Keratinocyte (primary cell): ENCODE data around the gene ABCB9. TPM values are rescaled to one million over a fixed set of nuclear protein-coding genes. Genes with fewer than 3 reads are reported as not detected.

ENCODE experiments used
- DNase-seq: peaks from one replicate; pipeline ENCODE4 v3.0.0-alpha.2; 2011; ENCODE audit warnings: low read depth, missing footprints, low spot score
- FAIRE-seq: peaks from 2 replicates; lab custom pipeline; 2011; peaks lifted over from hg19 to GRCh38; lab: Jason Lieb, UNC
- H2AFZ ChIP-seq: 2 replicates; pipeline ENCODE4 v1.6.0; 2012; ENCODE audit warnings: low read length, control low read depth, inconsistent platforms; ENCODE audit not compliant: control insufficient read depth
- H3K27ac ChIP-seq: 2 replicates; pipeline ENCODE4 v1.5.1; 2011; ENCODE audit warnings: low read length; ENCODE audit not compliant: control insufficient read depth, insufficient read depth
- H3K27me3 ChIP-seq: 3 replicates; pipeline ENCODE4 v1.6.0; 2011; ENCODE audit warnings: low read length; ENCODE audit not compliant: control insufficient read depth, insufficient read depth; ENCODE audit errors: extremely low read depth
- H3K36me3 ChIP-seq, 2 experiments: 2 replicates in 1 of 2; 3 replicates in 1 of 2; pipeline ENCODE4 v1.5.1; 2011; ENCODE audit warnings: low read length in 2 of 2, mild to moderate bottlenecking in 1 of 2; ENCODE audit not compliant: control insufficient read depth in 2 of 2, insufficient read depth in 2 of 2; ENCODE audit errors: extremely low read depth in 1 of 2
- H3K4me1 ChIP-seq: 3 replicates; pipeline ENCODE4 v1.5.1; 2011; ENCODE audit warnings: low read length; ENCODE audit not compliant: control insufficient read depth, insufficient read depth; ENCODE audit errors: extremely low read depth
- H3K4me2 ChIP-seq: 3 replicates; pipeline ENCODE4 v1.6.0; 2011; ENCODE audit warnings: low read depth, low read length; ENCODE audit not compliant: control insufficient read depth, insufficient read depth; ENCODE audit errors: extremely low read depth
- H3K4me3 ChIP-seq, 3 experiments: fragments of 200-600 bp in 1 of 3; sonication (generic) in 1 of 3; 2 replicates in 2 of 3; 3 replicates in 1 of 3; pipeline ENCODE4 v1.5.1; 2011 to 2016; ENCODE audit warnings: low read length in 3 of 3, mild to moderate bottlenecking in 3 of 3, control low read depth in 2 of 3, inconsistent platforms in 1 of 3, low read depth in 1 of 3, mixed read lengths in 1 of 3, mixed run types in 1 of 3, moderate library complexity in 1 of 3; ENCODE audit not compliant: control insufficient read depth in 2 of 3, insufficient read depth in 2 of 3; ENCODE audit errors: extremely low read depth in 1 of 3
- H3K79me2 ChIP-seq: 2 replicates; pipeline ENCODE4 v1.6.0; 2012; ENCODE audit warnings: low read length; ENCODE audit not compliant: control insufficient read depth, insufficient read depth
- H3K9ac ChIP-seq: 3 replicates; pipeline ENCODE4 v1.6.0; 2011; ENCODE audit warnings: low read length; ENCODE audit not compliant: control insufficient read depth, insufficient read depth; ENCODE audit errors: extremely low read depth
- H3K9me1 ChIP-seq: 3 replicates; pipeline ENCODE4 v1.6.0; 2011; ENCODE audit warnings: low read length; ENCODE audit not compliant: control insufficient read depth, insufficient read depth; ENCODE audit errors: extremely low read depth
- H3K9me3 ChIP-seq: 2 replicates; pipeline ENCODE4 v1.5.1; 2012; ENCODE audit warnings: low read depth, low read length; ENCODE audit not compliant: control insufficient read depth
- H4K20me1 ChIP-seq: 3 replicates; pipeline ENCODE4 v1.6.0; 2011; ENCODE audit warnings: low read length; ENCODE audit not compliant: control insufficient read depth, insufficient read depth; ENCODE audit errors: extremely low read depth
- CTCF ChIP-seq, 3 experiments: IDR thresholded peaks in 1 of 3; conservative IDR thresholded peaks in 1 of 3; optimal IDR thresholded peaks in 1 of 3; 2 replicates in 2 of 3; 3 replicates in 1 of 3; pipeline versions ENCODE3 to v1.5.1; 2011; ENCODE audit warnings: low read length in 3 of 3, mild to moderate bottlenecking in 3 of 3, moderate library complexity in 2 of 3, control low read depth in 1 of 3, inconsistent platforms in 1 of 3; ENCODE audit not compliant: insufficient read depth in 2 of 3; ENCODE audit errors: extremely low read depth in 1 of 3
- EZH2 ChIP-seq: IDR thresholded peaks from one replicate; pipeline ENCODE4 v1.6.1; 2012; ENCODE audit warnings: inconsistent platforms, mild to moderate bottlenecking, low read length, moderate library complexity
- dilution Hi-C: fragments of 300-500 bp; cut with MboI; formaldehyde crosslinking; loops from one replicate; pipeline ENCODE4 v1.7.0; 2020; ENCODE audit warnings: low sequenced_read_pairs; ENCODE audit not compliant: extremely low pct_ligation_motif_present
- polyA plus RNA-seq, 5 experiments: library from polyadenylated mRNA; depleted of rRNA in 3 of 5; stranded (reverse) in 3 of 5; stranded (forward) in 1 of 5; unstranded in 1 of 5; fragments of >200 nt; gene quantifications; 1 replicate in 1 of 5; 2 replicates in 3 of 5; 3 replicates in 1 of 5; pipeline versions ENCODE4 v1.2.1 to v1.2.3, GENCODE V29; 2011 to 2012; ENCODE audit warnings: missing spikeins in 2 of 5, low read depth in 1 of 5, low replicate concordance in 1 of 5

The ABCB9 gene
- polyA plus RNA-seq, 1 donor (not counting 4 experiments of a cell fraction or from before 2014, with no cell fraction given): 4.0 TPM

GRCh38 chr12:123006977-123007376 is 40.7 kb upstream of the ABCB9 start:
- H3K9me1 ChIP-seq: no peaks in the 10 kb centered on the region
- dilution Hi-C loops: no loop called here
- TF ChIP-seq EZH2: no peak
- TF ChIP-seq CTCF (optimal IDR thresholded peaks at IDR 0.05 in 1 of 3, IDR thresholded peaks at IDR 0.05 in 1 of 3, conservative IDR thresholded peaks at IDR 0.05 in 1 of 3; ENCODE audit: extremely low read depth in 1 of 3, insufficient read depth in 2 of 3, low read length in 3 of 3): no peak
- no peak overlapping the region for H3K27ac ChIP-seq
- no peaks in the 10 kb centered on the region for H3K79me2 ChIP-seq
- H3K9ac ChIP-seq: no peak overlapping the region
- H2AFZ ChIP-seq: no peak overlapping the region
- no peaks in the 10 kb centered on the region for H3K27me3 ChIP-seq
- FAIRE-seq: no peak
- H3K4me1 ChIP-seq: no peaks in the 10 kb centered on the region
- DNase-seq: no peak
- H3K9me3 ChIP-seq: no peaks in the 10 kb centered on the region
- H4K20me1 ChIP-seq: no peaks in the 10 kb centered on the region
- H3K36me3 ChIP-seq: peaks cover 2 to 14% of the 10 kb centered on the region in 2 experiments
- no peak overlapping the region for H3K4me3 ChIP-seq
- H3K4me2 ChIP-seq: no peak overlapping the region

GRCh38 chr12:123005081-123005626 is 38.9 kb upstream of the ABCB9 start:
- no peak overlapping the region for H3K27ac ChIP-seq
- dilution Hi-C loops: no loop called here
- TF ChIP-seq CTCF (optimal IDR thresholded peaks at IDR 0.05 in 1 of 3, IDR thresholded peaks at IDR 0.05 in 1 of 3, conservative IDR thresholded peaks at IDR 0.05 in 1 of 3; ENCODE audit: extremely low read depth in 1 of 3, insufficient read depth in 2 of 3, low read length in 3 of 3) (no peak), EZH2 (no peak)
- H3K27me3 ChIP-seq: no peaks in the 10 kb centered on the region
- no peaks in the 10 kb centered on the region for H3K4me1 ChIP-seq
- no peaks in the 10 kb centered on the region for H3K79me2 ChIP-seq
- FAIRE-seq: no peak
- H3K9me3 ChIP-seq: no peaks in the 10 kb centered on the region
- H4K20me1 ChIP-seq: no peaks in the 10 kb centered on the region
- no peak overlapping the region for H3K4me2 ChIP-seq
- H3K4me3 ChIP-seq: no peak overlapping the region
- no peak overlapping the region for H3K9ac ChIP-seq
- H3K9me1 ChIP-seq: no peaks in the 10 kb centered on the region
- DNase-seq: no peak
- H2AFZ ChIP-seq: no peak overlapping the region
- H3K36me3 ChIP-seq: peaks cover 2 to 14% of the 10 kb centered on the region in 2 experiments
